HS-5 (cell line): ENCODE data around the gene RAB20.

Source experiments
- DNase-seq: peaks from one replicate; pipeline ENCODE4 v3.0.0-alpha.2; 2012; ENCODE audit warnings: low read depth

The RAB20 gene

DNA sequence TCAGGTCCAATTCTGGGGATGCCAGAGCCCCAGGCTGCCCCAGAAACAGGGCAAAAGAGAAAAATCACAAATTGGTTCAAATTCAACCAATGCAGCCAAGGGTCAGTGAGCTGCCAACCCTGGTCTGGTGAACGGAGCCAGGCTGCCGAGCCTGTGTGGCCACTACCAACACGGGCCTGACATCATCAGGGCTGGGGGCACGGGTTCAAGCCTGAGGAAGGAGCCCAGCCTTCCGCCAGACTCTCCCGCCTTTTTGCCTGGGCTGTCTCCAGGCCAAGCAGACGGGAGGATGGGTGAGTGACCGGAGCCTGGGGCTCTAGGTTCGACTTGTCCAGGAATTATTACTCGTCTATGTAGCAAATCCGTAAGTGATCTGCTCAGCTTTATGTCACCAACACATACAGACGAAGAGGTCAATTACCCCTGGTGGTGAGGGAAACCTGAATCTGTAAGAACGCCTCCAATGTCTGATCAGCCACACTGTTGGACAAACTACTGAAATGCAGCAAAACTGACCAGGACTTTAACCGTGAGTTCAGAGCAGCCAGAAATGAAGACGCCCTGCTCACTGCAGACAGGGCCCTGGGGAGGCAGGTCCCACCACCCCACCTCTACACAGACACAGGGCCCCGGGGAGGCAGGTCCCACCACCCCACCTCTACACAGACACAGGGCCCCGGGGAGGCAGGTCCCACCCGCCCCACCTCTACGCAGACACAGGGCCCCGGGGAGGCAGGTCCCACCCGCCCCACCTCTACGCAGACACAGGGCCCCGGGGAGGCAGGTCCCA, 31.8 kb downstream of the RAB20 start:
- no peak for DNase-seq

GRCh38 chr13:110528911-110529310, 32.6 kb downstream of the RAB20 start:
- DNase-seq, result no peak

GRCh38 chr13:110528371-110528770, 33.2 kb downstream of the RAB20 start:
- DNase-seq, result no peak

DNA sequence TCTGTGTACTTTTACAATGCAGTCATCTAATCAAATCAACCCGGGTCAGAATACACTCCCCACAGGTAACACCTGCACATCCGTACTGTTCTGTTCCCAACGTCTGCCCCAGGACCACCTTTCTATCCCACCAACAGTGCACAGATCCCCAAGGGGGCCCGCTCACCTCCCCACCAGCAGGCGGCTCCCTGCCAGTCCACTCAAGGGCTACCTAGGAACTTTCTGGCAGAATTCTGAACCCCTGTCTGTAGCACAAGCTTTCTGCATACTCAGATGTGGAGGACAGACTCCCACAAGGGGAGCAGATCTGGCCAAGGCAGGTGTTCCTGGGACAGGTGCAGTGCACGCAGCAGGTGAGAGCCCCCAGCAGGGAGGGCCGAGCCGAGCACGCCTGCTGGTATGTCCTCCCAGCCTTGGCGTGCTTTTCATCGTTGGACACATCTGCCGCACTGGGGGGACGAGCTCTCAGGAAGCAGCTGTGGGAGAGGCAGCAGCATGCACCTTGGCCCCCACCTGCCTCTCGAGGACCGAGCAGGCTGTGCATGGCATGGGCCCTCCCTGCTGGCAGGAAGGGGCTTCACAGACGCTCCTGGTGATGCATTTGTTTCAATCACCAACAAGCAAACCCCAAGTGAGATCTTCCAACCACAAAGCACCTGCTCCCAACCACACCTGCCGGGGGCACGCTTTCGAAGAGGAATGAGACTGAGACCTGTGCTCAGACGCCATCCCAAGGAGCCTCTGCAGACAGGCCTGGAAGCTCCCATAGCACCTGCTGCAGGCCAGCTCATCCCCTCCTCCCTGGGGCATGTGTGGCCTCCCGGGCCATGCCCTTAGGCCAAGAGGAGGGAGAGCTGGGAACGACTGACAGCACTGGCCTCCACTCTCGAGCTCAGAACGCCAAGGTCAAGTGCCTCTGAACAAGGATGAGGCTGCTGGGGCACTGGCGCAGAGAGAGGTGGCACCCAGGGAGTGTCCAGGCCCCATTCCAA, 35.9 kb downstream of the RAB20 start:
- DNase-seq, result no peak

- no peak for DNase-seq
These were observed 36.8 kb downstream of the RAB20 start for GRCh38 chr13:110524541-110525257.

GRCh38 chr13:110523838-110524540, 37.5 kb downstream of the RAB20 start:
- no peak for DNase-seq

- DNase-seq, result no peak
These were observed 38.3 kb downstream of the RAB20 start for GRCh38 chr13:110523180-110523579.

DNA sequence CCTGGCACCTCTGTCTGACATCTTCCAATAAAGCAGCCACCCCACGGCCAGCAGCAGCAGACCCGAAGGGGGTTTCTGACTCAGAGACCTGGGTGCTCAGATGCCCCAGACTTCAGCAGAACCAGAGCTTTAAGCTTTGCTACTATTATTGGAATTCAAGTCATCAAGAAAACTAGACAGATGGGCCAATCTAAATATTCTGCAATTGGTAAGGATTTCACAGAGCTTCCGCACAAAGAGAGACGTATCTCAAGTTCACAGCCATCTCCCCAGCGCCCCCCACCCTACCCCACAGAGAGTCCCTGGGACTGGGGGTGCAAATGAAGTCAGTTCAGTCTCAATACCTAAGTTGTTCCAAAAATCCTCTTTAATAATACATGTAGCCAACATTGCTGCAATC, 38.8 kb downstream of the RAB20 start:
- DNase-seq, result no peak

- DNase-seq, result no peak
These were observed 39.6 kb downstream of the RAB20 start for GRCh38 chr13:110521946-110522345.

DNA sequence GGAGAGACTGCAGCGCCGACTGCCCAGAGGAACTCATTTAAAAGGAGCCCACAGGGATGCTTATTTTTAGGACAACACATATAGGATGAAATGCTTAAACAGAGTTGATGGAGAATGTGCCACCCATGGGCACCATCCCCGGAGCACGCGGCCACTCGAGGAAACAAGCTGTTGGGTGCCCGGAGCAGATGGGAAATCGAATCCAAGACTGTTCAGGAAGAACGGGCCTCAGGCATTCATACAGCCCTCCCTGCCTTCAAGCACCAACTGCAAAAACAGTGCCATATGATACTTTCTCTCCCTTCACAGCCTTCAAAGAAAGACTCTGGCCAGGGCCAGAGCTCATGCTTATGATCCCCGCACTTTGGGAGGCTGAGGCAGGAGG, 40.2 kb downstream of the RAB20 start:
- no peak for DNase-seq

GRCh38 chr13:110520431-110521295, 40.9 kb downstream of the RAB20 start:
- no peak for DNase-seq

DNA sequence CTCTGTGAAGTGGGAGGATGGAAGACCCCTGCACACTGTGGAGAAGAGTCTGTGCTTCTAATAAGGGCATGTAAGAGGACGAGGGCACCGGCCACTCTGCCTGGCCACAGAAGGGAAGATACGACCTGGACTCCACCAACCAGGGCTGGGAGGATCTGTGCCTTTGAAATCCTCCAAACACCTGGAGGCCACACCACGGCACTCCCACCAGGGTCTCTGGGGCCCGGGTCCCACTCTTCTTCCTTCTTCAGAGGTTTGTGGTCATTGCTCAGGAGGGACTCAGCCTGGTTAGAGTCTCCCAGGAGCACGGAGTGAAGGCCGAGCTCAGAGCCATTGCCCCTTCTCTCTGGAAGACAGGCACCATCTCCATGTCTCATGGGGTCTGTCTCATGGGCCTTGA, 42.0 kb downstream of the RAB20 start:
- DNase-seq, result no peak

GRCh38 chr13:110519046-110519445, 42.5 kb downstream of the RAB20 start:
- DNase-seq, result no peak

DNA sequence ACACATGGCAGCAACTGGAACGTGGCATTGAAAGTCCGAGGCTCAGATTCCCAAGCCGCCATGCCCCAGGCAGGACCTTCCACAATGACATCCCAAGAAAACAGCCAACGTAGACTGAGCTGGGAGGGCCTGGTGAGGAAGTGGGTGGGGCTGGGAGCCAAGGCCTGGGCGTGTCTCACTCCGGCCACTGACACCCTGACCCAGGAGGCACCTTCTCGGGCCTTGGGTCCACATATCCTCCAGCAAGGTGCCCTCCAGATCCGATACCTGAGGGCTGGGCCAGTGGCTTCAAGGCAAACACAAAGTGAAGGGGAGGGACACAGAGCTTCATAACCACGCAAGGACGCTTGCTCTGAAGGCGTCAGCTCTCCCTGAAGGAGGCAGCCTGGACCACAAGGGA, 43.0 kb downstream of the RAB20 start:
- no peak for DNase-seq

DNA sequence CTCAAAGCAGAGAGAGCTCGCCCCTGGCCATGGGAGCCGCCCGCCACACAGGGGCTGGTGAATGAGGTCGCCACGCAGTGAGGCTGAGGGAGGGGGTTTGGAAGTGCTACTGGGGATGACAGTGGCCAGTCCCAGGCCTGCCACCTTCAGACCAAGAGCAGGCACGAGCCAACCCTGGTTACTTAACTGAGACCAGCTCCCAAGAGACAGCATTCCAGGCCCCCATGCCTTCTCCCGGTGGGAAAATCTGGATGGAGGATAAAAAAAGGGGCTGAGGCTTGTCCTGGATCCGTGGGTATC, 43.3 kb downstream of the RAB20 start:
- DNase-seq, result no peak

DNA sequence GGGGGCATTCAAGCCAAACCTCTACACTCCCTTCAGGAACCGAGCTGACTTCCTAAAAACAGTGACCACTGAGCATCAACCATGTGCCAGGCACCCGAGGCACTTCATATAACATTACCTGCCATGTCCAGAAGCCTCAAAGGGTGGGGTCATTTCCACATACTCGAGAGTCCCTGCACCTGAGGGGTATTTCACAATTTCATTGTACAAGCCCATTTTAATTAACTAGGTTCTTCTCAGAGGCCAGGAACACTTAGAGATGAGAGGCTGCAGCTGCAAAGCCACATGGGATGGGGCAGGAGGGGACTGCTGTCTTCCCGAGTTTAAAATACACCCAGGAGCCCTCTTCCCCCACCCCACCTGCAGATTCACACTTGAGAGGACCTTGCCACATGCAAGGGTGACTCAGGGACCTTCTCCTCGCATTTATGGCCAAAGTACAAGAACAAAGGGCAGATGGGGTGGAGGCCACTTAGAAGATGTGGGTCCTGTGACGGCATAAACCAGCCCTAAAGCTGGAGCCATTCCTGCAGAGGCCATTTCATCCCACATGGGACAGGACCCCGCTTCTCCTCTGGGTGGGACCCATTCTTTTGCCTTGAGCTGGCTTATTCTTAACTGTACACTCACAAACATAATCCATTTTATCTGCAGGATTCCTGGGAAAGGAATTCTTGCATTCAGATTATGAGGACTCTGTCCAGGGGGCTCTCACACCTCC, 43.9 kb downstream of the RAB20 start:
- no peak for DNase-seq

DNA sequence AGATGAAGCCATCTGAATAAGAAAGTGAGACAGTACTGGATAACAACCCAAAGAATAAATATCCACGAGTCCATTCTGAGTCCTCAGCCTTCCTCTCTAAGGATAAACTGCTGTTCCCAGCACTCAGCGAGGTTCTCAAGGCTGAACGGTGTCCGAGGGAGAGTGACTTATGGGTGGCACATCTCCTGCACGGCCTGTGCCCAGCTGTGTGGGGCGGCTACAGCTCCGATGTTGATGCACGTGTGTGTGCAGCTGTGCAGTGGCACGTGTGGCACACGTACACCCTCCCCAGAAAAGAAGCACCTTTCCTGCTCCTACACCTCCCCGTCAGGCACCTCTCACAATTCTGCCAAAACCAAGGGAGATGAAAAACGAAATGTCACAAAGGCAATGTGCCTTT, 45.0 kb downstream of the RAB20 start:
- DNase-seq, result no peak

DNA sequence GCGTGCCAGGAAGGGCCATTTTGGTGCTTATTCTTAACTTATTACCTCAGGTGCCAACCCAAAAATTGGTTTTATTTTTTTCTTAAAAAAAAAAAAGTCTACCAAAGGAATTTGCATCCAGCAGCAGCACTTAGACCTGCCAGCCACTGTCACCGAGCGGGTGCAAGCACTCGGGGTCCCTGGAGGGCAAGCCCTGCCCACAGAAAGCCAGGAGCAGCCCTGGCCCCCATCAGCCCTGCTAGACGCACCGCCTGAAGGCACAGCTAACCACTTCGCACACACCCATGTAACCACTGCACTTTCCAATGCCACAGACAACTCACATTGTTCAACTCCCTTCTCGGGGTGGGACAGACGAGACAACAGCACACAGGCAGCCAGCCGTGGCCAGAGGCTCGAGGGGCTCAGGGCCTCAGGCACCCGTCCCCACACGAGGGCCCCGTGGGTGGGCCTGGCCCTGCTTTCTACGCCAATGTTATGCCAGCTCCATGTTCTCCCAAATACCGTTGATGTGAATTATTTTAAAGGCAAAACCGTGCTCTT, 49.3 kb downstream of the RAB20 start:
- DNase-seq, result no peak

DNA sequence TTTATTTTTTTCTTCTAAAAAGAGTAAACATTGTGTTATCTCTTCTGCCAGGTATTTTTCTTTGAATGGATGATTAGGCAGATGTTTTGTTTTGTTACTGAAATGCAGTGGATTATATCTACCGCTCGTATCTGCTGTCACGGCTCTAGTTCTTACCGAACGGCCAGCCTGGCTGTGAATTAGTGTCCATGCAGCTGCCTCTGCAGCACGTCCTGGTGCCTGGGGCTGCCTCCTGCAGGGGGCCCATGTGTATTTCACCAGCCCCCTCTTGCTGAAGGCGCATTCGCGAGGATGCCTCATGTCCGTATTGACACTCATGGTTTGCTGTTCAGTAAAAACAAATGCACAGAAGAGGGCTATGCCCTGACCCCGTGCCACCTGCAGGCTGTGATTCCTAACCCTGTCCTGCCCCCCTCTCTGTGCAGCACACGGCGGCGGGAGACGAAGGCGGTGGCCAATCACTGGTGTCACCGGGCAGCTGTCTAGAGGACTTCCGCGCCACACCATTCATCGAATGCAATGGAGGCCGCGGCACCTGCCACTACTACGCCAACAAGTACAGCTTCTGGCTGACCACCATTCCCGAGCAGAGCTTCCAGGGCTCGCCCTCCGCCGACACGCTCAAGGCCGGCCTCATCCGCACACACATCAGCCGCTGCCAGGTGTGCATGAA, 49.9 kb downstream of the RAB20 start:
- DNase-seq, result no peak
